ENCODE measurements around the gene LBR.

GRCh38 chr1:225362805-225363204 is 65.0 kb downstream of the LBR start:
- TF ChIP-seq CTCF (IDR thresholded peaks at IDR 0.05; ENCODE audit: borderline replicate concordance, extremely low read depth, low read length, poor library complexity, severe bottlenecking) (no peak), EZH2 (IDR thresholded peaks at IDR 0.05; ENCODE audit: borderline replicate concordance, low read depth, low read length, severe bottlenecking) (no peak)
